Tibial nerve (tissue), 3 donors: ENCODE data around the gene CYTH4.

Source experiments
- POLR2A ChIP-seq, 2 donors: fragments of 450-650 bp; IDR thresholded peaks; one replicate each; pipeline ENCODE4 v1.6.1; 2017; ENCODE audit warnings: antibody characterized with exemption in 2 of 2, mild to moderate bottlenecking in 2 of 2, moderate library complexity in 2 of 2
- TF ChIP-seq, protein P1 (sequence below), 5 experiments: fragments of 200-600 bp in 3 of 5; fragments of 450-650 bp in 2 of 5; sonication (generic) in 3 of 5; IDR thresholded peaks; one replicate each; pipeline ENCODE4 v1.5.1; 2016 to 2019; ENCODE audit warnings: antibody characterized with exemption in 5 of 5, mild to moderate bottlenecking in 3 of 5, moderate library complexity in 2 of 5

DNA sequence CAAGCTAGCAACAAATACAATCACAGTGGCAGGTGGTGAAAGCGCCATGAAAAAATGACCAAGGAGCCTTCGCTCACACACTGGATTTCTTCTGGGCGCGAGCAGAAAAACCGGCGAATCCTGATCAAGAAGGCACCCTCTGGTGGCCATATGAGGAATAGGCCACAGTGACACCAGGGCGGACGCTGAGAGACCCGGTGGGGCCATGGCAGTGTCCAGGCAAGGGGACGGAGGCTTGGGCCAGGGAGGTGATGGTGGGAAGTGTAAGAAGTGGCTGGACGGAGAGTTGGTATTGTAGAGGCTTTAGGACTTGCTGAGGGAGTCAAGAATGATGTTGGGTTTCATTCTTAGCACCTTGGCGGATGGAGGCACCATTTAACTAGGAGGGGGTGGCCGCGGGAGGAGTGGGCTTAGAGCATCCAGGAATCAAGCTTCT, 21.4 kb upstream of the CYTH4 start:
- TF ChIP-seq, protein P1, sequence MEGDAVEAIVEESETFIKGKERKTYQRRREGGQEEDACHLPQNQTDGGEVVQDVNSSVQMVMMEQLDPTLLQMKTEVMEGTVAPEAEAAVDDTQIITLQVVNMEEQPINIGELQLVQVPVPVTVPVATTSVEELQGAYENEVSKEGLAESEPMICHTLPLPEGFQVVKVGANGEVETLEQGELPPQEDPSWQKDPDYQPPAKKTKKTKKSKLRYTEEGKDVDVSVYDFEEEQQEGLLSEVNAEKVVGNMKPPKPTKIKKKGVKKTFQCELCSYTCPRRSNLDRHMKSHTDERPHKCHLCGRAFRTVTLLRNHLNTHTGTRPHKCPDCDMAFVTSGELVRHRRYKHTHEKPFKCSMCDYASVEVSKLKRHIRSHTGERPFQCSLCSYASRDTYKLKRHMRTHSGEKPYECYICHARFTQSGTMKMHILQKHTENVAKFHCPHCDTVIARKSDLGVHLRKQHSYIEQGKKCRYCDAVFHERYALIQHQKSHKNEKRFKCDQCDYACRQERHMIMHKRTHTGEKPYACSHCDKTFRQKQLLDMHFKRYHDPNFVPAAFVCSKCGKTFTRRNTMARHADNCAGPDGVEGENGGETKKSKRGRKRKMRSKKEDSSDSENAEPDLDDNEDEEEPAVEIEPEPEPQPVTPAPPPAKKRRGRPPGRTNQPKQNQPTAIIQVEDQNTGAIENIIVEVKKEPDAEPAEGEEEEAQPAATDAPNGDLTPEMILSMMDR (IDR thresholded peaks at IDR 0.05) = peak; percentile 70 to 93 (median 73)
- TF ChIP-seq POLR2A (IDR thresholded peaks at IDR 0.05) = no peak
